GM19025 (cell line): ENCODE results near the gene FCHSD2.
"Not testable (repeated sequence)": the region's sequence is repeated elsewhere in the genome, so short reads cannot be mapped to it uniquely, and the experiment has no call there.

Source experiments
- ATAC-seq: cut with Tn5 transposase; IDR thresholded peaks from one replicate; pipeline ENCODE4 v1.9.1; 2021; ENCODE audit warnings: mild to moderate bottlenecking, low read depth, moderate library complexity; ENCODE audit not compliant: unreplicated experiment

Gene FCHSD2

DNA sequence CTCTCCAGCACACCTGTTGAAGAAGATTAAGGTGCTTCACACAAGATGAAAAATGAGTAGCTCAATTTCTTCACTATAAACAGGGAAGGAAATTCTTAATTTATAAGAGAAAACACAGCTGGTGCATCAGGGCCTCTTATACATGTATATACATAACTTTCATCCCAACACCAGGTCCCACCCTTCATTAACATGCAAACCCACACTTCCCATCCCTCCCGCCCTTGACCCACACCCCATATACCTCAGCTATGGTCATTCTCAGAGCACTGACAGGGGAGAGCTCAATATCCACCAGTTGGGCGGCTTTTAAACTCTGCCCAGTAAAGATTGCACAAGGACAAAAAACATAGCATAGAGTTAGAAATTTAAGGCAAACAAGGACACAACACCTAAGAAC is 242.1 kb downstream of the FCHSD2 start:
- ATAC-seq: no peak

GRCh38 chr11:72899238-72899637 is 242.9 kb downstream of the FCHSD2 start:
- ATAC-seq: no peak

GRCh38 chr11:72897506-72897905 is 244.6 kb downstream of the FCHSD2 start:
- no peak for ATAC-seq

GRCh38 chr11:72896431-72896830 is 245.7 kb downstream of the FCHSD2 start:
- no peak for ATAC-seq

- ATAC-seq: no peak
Observed at GRCh38 chr11:72890881-72891280, 251.2 kb downstream of the FCHSD2 start.

- no peak for ATAC-seq
Observed at GRCh38 chr11:72886619-72887018, 255.5 kb downstream of the FCHSD2 start.

- ATAC-seq: no peak
Observed at GRCh38 chr11:72885749-72886609, 256.1 kb downstream of the FCHSD2 start.

GRCh38 chr11:72876147-72876546 is 266.0 kb downstream of the FCHSD2 start:
- ATAC-seq: no peak

DNA sequence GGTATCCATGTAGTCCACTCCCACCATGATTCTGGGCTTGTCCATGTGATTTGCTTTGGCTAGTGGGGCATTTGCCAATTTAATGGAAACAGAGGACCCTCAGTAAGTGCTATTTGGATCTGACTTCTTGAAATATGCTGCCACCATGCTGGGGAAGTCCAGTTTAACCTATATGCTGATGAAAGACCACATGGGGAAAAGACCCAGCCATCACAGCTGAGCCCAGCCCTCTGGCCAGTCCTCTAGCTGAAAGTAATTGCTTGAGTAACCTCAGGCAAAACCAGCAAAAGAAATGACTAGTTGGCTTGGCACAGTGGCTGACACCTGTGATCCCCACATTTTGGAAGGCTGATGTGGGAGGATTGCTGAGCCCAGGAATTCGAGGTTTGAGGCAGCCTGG is 266.4 kb downstream of the FCHSD2 start:
- ATAC-seq: no peak

DNA sequence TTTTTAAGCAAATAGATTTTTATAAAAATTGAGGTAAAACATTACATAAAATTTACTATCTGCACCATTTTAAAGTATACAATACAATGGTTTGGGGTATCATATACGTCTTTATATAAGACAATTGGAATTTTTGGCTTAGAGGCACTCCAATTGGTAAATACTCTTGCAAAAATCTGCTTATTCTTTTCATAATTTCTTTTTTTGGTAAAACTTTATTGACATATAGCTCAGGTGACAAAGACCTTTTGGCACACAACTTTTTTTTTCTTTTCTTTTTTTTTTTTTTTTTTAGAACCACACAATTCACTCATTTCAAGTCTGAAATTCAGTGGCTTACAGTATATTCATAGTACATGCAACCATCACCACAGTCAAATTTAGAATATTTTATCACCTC is 270.1 kb downstream of the FCHSD2 start:
- no peak for ATAC-seq

DNA sequence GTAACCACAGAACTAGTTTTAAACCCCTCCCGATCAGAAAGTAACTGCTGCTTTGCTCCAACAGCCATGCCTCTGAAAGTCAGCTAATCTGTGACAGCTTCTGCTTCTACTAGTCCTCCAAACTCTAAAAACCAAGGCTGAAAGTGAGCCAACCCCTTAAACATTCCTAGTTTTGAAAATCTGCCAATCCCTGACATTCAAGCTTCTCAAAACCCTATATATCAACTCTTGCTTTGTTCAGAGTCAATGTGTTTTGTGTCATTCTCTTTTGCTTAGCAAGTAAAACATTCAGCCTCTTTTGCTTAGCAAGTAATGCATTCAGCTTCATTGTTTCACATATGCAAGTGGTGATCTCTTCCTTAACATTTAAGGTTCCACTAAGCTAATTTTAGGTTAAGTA is 271.0 kb downstream of the FCHSD2 start:
- ATAC-seq: no peak

- ATAC-seq: no peak
Observed at GRCh38 chr11:72869831-72870230, 272.3 kb downstream of the FCHSD2 start.

DNA sequence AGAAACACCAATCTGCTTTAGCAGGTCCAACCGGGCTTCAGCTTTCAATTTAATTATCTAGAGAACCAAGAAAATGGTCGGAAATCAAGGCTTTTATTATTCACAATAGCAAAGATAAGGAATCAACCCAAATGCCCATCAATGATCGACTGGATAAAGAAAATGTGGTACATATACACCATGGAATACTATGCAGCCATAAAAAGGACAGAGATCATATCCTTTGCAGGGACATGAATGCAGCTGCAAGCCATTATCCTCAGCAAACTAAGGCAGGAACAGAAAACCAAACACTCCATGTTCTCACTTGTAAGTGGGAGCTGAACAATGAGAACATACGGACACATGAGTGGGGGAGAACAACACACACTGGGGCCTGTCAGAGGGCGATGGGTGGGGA is 274.1 kb downstream of the FCHSD2 start:
- no peak for ATAC-seq

- ATAC-seq: no peak
Observed at GRCh38 chr11:72864702-72865655, 277.1 kb downstream of the FCHSD2 start.

DNA sequence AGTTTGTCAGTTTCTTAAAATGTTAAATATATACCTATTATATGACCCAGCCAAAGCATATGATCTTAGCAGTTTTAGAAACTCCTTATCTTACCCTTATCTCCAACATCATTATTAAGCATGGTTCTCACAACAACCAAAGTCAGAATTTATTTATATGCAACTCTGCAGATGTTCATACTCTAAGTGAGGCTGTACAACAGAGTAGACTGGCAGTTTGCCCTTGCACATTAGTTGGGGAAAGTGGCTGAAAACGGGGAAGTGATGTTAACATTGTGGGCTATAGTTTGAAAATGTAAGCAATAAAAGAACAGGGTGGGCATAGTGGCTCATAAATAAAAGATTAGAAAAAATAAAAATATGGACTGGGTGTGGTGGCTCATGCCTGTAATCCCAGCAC is 278.2 kb downstream of the FCHSD2 start:
- no peak for ATAC-seq

GRCh38 chr11:72863091-72863490 is 279.0 kb downstream of the FCHSD2 start:
- ATAC-seq: no peak

DNA sequence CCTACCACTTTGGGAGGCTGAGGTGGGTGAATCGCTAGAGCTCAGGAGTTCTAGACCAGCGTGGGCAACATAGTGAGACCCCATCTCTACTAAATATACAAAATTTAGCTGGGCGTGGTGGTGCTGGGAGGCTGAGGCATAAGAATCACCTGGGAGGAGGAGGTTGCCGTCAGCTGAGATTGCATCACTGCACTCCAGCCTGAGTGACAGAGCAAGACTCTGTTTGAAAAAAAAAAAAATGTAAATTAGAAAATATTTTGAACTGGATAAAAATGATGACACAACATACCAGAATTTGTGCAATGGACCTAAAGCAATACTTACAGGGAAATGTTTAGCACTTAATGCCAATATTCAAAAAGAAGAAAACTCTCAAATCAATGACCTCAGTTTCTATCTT is 281.5 kb downstream of the FCHSD2 start:
- ATAC-seq: no peak

GRCh38 chr11:72860010-72860409 is 282.1 kb downstream of the FCHSD2 start:
- ATAC-seq: no peak

DNA sequence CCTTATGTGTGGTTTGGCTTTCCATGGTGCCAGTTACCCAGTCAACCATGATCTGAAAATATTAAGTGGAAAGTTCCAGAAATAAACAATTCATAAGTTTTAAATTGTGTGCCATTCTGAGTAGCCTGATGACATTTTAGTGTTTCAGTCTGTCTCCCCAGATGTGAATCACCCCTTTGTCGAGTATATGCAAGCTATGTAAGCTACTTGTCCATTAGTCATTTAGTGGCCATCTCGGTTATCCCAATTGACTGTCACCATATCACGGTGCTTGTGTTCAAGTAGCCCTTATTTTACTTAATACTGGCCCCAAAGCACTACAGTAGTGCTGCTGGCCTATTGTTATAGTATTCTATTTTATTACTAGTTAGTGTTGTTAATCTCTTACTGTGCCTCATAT is 283.0 kb downstream of the FCHSD2 start:
- no peak for ATAC-seq

- not testable (repeated sequence) for ATAC-seq
Observed at GRCh38 chr11:72858267-72858666, 283.9 kb downstream of the FCHSD2 start.

- no peak for ATAC-seq
Observed at GRCh38 chr11:72856551-72857345, 285.4 kb downstream of the FCHSD2 start.
